IMR-90 (cell line): ENCODE measurements around the gene MYOM1. TPM values are rescaled to one million over a fixed set of nuclear protein-coding genes. Genes with fewer than 3 reads are reported as not detected.

Source experiments
- ATAC-seq: fragments of 200-7000 bp; cut with Tn5 transposase; 2 replicates; pipeline ENCODE4 v1.9.1; 2020; ENCODE audit warnings: low read depth, mild to moderate bottlenecking, moderate library complexity
- BruUV-seq: library from RNA; stranded (reverse); fragments of 400-500 nt; replicated peaks from 2 replicates; lab custom pipeline; 2021; lab: Mats Ljungman, UMichigan
- CTCF ChIA-PET: fragments of 300-600 bp; formaldehyde crosslinking; extraction: SDS; loops from one replicate; lab custom pipeline; 2021; ENCODE audit warnings: antibody characterized with exemption; lab: Yijun Ruan, JAX
- POLR2A ChIA-PET: fragments of 300-600 bp; sonication (Branson Sonifier 250); formaldehyde crosslinking; loops from one replicate; lab custom pipeline; 2022; ENCODE audit warnings: antibody characterized with exemption; ENCODE audit not compliant: unreplicated experiment; lab: Charles Lee
- DNase-seq: peaks from one replicate; pipeline ENCODE4 v3.0.0; 2013
- H2AFZ ChIP-seq: replicated peaks from 2 replicates; pipeline ENCODE3; 2013; ENCODE audit warnings: low read length, mild to moderate bottlenecking; ENCODE audit not compliant: poor library complexity
- H2AK5ac ChIP-seq: 2 replicates; pipeline ENCODE4 v1.6.1; 2013; ENCODE audit warnings: low read depth, low read length, inconsistent platforms
- H2AK9ac ChIP-seq: replicated peaks from 2 replicates; pipeline ENCODE3; 2013; ENCODE audit warnings: mild to moderate bottlenecking, low read depth, low read length, moderate library complexity; ENCODE audit not compliant: poor library complexity
- H2BK120ac ChIP-seq: 2 replicates; pipeline ENCODE4 v1.6.1; 2013; ENCODE audit warnings: low read depth, low read length, inconsistent platforms
- H2BK15ac ChIP-seq: 3 replicates; pipeline ENCODE4 v1.6.1; 2013; ENCODE audit warnings: low read depth, low read length, inconsistent platforms
- H2BK20ac ChIP-seq: 2 replicates; pipeline ENCODE4 v1.6.1; 2013; ENCODE audit warnings: low read depth, mild to moderate bottlenecking, inconsistent platforms, low read length, moderate library complexity
- H2BK5ac ChIP-seq: 2 replicates; pipeline ENCODE4 v1.6.1; 2013; ENCODE audit warnings: mild to moderate bottlenecking, low read depth, low read length, inconsistent platforms; ENCODE audit not compliant: poor library complexity, severe bottlenecking
- H3K14ac ChIP-seq: replicated peaks from 2 replicates; pipeline ENCODE4 v1.6.1; 2013; ENCODE audit warnings: low read depth, low read length, inconsistent platforms
- H3K18ac ChIP-seq: 2 replicates; pipeline ENCODE4 v1.6.1; 2013; ENCODE audit warnings: low read depth, low read length, control low read depth
- H3K23ac ChIP-seq: 2 replicates; pipeline ENCODE4 v1.6.1; 2013; ENCODE audit warnings: low read depth, low read length, inconsistent platforms
- H3K27ac ChIP-seq: 2 replicates; pipeline ENCODE4 v1.5.1; 2013; ENCODE audit warnings: mild to moderate bottlenecking, control low read depth, low read length; ENCODE audit not compliant: insufficient read depth
- H3K27me3 ChIP-seq: 2 replicates; pipeline ENCODE4 v1.6.1; 2013; ENCODE audit warnings: low read length; ENCODE audit not compliant: control insufficient read depth, insufficient read depth
- H3K36me3 ChIP-seq: 2 replicates; pipeline ENCODE4 v1.6.1; 2013; ENCODE audit warnings: low read length, mixed read lengths; ENCODE audit not compliant: control insufficient read depth, insufficient read depth
- H3K4ac ChIP-seq: 2 replicates; pipeline ENCODE4 v1.6.1; 2013; ENCODE audit warnings: low read depth, low read length, inconsistent platforms
- H3K4me1 ChIP-seq: 2 replicates; pipeline ENCODE4 v1.6.1; 2013; ENCODE audit warnings: low read length, mixed read lengths; ENCODE audit not compliant: control insufficient read depth, insufficient read depth
- H3K4me2 ChIP-seq: 2 replicates; pipeline ENCODE4 v1.6.1; 2013; ENCODE audit warnings: low read depth, mild to moderate bottlenecking, control low read depth, low read length, moderate library complexity
- H3K4me3 ChIP-seq: 2 replicates; pipeline ENCODE4 v1.5.1; 2013; ENCODE audit warnings: low read depth, mild to moderate bottlenecking, control low read depth, low read length, moderate library complexity; ENCODE audit not compliant: insufficient read depth
- H3K56ac ChIP-seq: 2 replicates; pipeline ENCODE4 v1.6.1; 2013; ENCODE audit warnings: low read length, inconsistent platforms; ENCODE audit not compliant: insufficient read depth; ENCODE audit errors: extremely low read depth
- H3K79me1 ChIP-seq, 2 experiments: 2 replicates each; pipeline ENCODE4 v1.6.1; 2013; ENCODE audit warnings: low read length in 2 of 2, inconsistent platforms in 1 of 2, low read depth in 1 of 2
- H3K9ac ChIP-seq: 2 replicates; pipeline ENCODE4 v1.6.1; 2013; ENCODE audit warnings: low read depth, low read length, control low read depth
- H3K9me1 ChIP-seq: 2 replicates; pipeline ENCODE4 v1.6.1; 2013; ENCODE audit warnings: low read length, inconsistent platforms; ENCODE audit not compliant: insufficient read depth
- H3K9me3 ChIP-seq: 2 replicates; pipeline ENCODE4 v1.6.1; 2013; ENCODE audit warnings: low read length; ENCODE audit not compliant: control insufficient read depth, insufficient read depth
- H4K20me1 ChIP-seq: 2 replicates; pipeline ENCODE4 v1.6.1; 2013; ENCODE audit warnings: low read length, inconsistent platforms; ENCODE audit not compliant: insufficient read depth
- H4K5ac ChIP-seq: 2 replicates; pipeline ENCODE4 v1.6.1; 2013; ENCODE audit warnings: mild to moderate bottlenecking, low read depth, low read length, control low read depth
- H4K8ac ChIP-seq, 2 experiments: 2 replicates each; pipeline ENCODE4 v1.6.1; 2013; ENCODE audit warnings: low read depth in 2 of 2, low read length in 2 of 2, control low read depth in 1 of 2, inconsistent platforms in 1 of 2
- H4K91ac ChIP-seq: 2 replicates; pipeline ENCODE4 v1.6.1; 2013; ENCODE audit warnings: low read depth, low read length, inconsistent platforms; ENCODE audit not compliant: insufficient read depth
- BHLHE40 ChIP-seq: fragments of 150-350 bp; IDR thresholded peaks from 2 replicates; pipeline ENCODE4 v1.6.1; 2016; ENCODE audit warnings: mild to moderate bottlenecking, low read depth, low read length
- FOS ChIP-seq: fragments of 150-350 bp; IDR thresholded peaks from 2 replicates; pipeline ENCODE4 v1.6.1; 2016; ENCODE audit warnings: low read depth, low read length
- MAZ ChIP-seq: IDR thresholded peaks from 2 replicates; pipeline ENCODE4 v1.6.1; 2012; ENCODE audit warnings: low read depth, mild to moderate bottlenecking, low read length, improper control_type of control experiment, moderate library complexity, borderline replicate concordance
- POLR2A ChIP-seq: IDR thresholded peaks from 2 replicates; pipeline ENCODE4 v1.6.1; 2012; ENCODE audit warnings: mild to moderate bottlenecking, low read depth, low read length
- RFX5 ChIP-seq: IDR thresholded peaks from 2 replicates; pipeline ENCODE4 v1.8.0; 2012; ENCODE audit warnings: low read depth, mild to moderate bottlenecking, low read length, moderate library complexity
- WGBS, 2 experiments: methylation state at CpG; one replicate each; pipeline versions ENCODE4 v1.1.5 to v1.1.7; 2013; ENCODE audit warnings: missing lambda C conversion rate in 2 of 2; ENCODE audit not compliant: insufficient read length in 1 of 2; ENCODE audit errors: extremely low coverage in 2 of 2; 5-methylcytosine and 5-hydroxymethylcytosine counted together
- dilution Hi-C: fragments of 300-500 bp; cut with HindIII; formaldehyde crosslinking; loops from one replicate; pipeline ENCODE4 v1.14.3; 2018; ENCODE audit warnings: low sequenced_read_pairs; ENCODE audit not compliant: unreplicated experiment
- in situ Hi-C: fragments of 300-500 bp; cut with MboI; formaldehyde crosslinking; loops from 3 replicates; pipeline ENCODE4 v1.14.3; 2019; ENCODE audit warnings: low sequenced_read_pairs, inconsistent platforms, mixed read lengths
- intact Hi-C: fragments of 100-400 bp; cut with micrococcal nuclease; formaldehyde crosslinking; loops from 2 replicates; pipeline ENCODE4 v1.10.0; 2022
- polyA plus RNA-seq, 3 experiments: library from polyadenylated mRNA; depleted of rRNA; stranded (reverse); fragments of >200 nt; gene quantifications; 2 replicates each; pipeline ENCODE4 v1.2.3, GENCODE V29; 2012; ENCODE audit warnings: low replicate concordance in 1 of 3
- total RNA-seq: library from RNA; depleted of rRNA; stranded (reverse); fragments of >200 nt; gene quantifications from 2 replicates; pipeline ENCODE4 v1.2.3, GENCODE V29; 2012
- TF ChIP-seq, protein P1 (sequence below): fragments of 150-350 bp; IDR thresholded peaks from 2 replicates; pipeline ENCODE4 v1.6.1; 2017; ENCODE audit warnings: mild to moderate bottlenecking, antibody characterized with exemption, low read length, low read depth

MYOM1 gene
- total and polyA plus RNA-seq, 2 of the 4 experiments (the other 2 are of a cell fraction), result under 0.01 to 0.10 TPM

DNA sequence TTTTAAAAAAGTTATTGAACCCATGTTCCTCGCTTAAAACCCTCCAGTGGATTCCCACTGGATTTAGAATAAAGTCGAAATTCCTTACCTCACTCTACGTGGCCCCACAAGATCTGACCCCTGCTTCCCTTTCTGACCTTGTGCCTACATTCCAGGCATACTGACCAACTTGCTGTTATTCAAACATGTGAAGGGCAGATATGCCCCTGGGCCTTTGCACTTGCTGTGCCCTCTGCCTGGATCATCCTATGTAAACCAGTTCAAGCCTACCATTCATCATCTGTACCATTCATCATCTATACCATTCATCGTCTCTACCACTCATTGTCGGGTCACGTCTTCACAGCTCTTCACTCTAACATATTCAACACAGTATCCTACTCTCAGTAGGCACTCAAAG lies 165.6 kb downstream of the MYOM1 start:
- no peak overlapping the region for H3K4me2 ChIP-seq
- no peak overlapping the region for H4K91ac ChIP-seq
- in situ Hi-C loops, result no loop called here
- H2BK20ac ChIP-seq, result no peak overlapping the region
- H3K27ac ChIP-seq, result no peak overlapping the region
- peaks cover 10% of the 10 kb centered on the region for H3K27me3 ChIP-seq
- ChIA-PET POLR2A (no interaction called here), CTCF (no interaction called here)
- no peak overlapping the region for H2AK5ac ChIP-seq
- no peak overlapping the region for H2AK9ac ChIP-seq
- no peaks in the 10 kb centered on the region for H3K36me3 ChIP-seq
- H3K79me1 ChIP-seq, result no peaks in the 10 kb centered on the region
- no peak overlapping the region for H4K8ac ChIP-seq
- H3K4me1 ChIP-seq, result no peaks in the 10 kb centered on the region
- H3K9ac ChIP-seq, result no peak overlapping the region
- no peak for TF ChIP-seq MAZ
- no peak for TF ChIP-seq FOS
- TF ChIP-seq RFX5, result no peak
- no peak for TF ChIP-seq POLR2A
- TF ChIP-seq, protein P1, sequence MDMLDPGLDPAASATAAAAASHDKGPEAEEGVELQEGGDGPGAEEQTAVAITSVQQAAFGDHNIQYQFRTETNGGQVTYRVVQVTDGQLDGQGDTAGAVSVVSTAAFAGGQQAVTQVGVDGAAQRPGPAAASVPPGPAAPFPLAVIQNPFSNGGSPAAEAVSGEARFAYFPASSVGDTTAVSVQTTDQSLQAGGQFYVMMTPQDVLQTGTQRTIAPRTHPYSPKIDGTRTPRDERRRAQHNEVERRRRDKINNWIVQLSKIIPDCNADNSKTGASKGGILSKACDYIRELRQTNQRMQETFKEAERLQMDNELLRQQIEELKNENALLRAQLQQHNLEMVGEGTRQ, result no peak
- TF ChIP-seq BHLHE40, result no peak
- WGBS, 2 experiments, result 96 to 100% methylated on average over 1 to 5 of the region's 6 CpGs
- intact Hi-C loops, result no loop called here
- no peak overlapping the region for H3K4ac ChIP-seq
- H3K23ac ChIP-seq, result no peak overlapping the region
- peaks cover 5% of the 10 kb centered on the region; the same call in 1 of the 2 replicates for H3K9me1 ChIP-seq
- H2BK5ac ChIP-seq, result no peak overlapping the region
- no peak overlapping the region for H3K18ac ChIP-seq
- H2AFZ ChIP-seq, result no peak overlapping the region
- dilution Hi-C loops, result no loop called here
- no TSS peak for BruUV-seq
- no peak overlapping the region for H2BK15ac ChIP-seq
- no peak overlapping the region for H3K56ac ChIP-seq
- no peak overlapping the region for H3K4me3 ChIP-seq
- H4K5ac ChIP-seq, result no peak overlapping the region
- H2BK120ac ChIP-seq, result no peak overlapping the region
- H4K20me1 ChIP-seq, result no peaks in the 10 kb centered on the region
- DNase-seq, result no peak
- H3K14ac ChIP-seq, result no peak overlapping the region
- peaks cover 5% of the 10 kb centered on the region; the same call in 1 of the 2 replicates for H3K9me3 ChIP-seq
- ATAC-seq, result no peak
